ENCODE data around the gene GKN2. TPM values are rescaled to one million over a fixed set of nuclear protein-coding genes. Genes with fewer than 3 reads are reported as not detected.

The GKN2 gene
- total and polyA plus RNA-seq, 8 donors = 1.1 to 181 (median 1.6) TPM

DNA sequence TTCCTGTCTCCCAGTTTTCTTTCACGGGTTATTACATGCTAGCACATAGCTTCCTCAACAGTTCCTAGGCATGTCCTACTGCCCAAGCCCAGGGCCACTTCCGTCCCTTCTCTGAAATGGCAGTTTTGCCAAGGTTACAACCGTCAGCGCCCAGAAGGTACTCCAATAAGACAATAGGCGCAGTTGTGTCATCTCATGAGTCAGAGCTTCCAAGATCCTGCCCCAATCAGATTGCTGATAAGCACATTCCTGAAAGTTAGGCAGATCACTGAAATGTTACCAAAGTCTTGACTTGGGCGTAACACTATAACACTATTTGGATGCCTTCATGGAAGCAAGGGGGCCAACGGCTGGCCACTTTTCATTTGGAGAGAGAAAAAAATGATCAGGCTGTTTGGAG is 34.2 kb downstream of the GKN2 start:
- intact Hi-C loops (cut with DNase I) = loop anchor here in 1 of 2 donors (10.0 kb wide), 1 partner anchor 174 kb away; no protein-coding TSS in a partner anchor
- no peak for DNase-seq
- H3K4me1 ChIP-seq = no peaks in the 10 kb centered on the region
- H3K27me3 ChIP-seq = no peaks in the 10 kb centered on the region
- TF ChIP-seq, protein P1, sequence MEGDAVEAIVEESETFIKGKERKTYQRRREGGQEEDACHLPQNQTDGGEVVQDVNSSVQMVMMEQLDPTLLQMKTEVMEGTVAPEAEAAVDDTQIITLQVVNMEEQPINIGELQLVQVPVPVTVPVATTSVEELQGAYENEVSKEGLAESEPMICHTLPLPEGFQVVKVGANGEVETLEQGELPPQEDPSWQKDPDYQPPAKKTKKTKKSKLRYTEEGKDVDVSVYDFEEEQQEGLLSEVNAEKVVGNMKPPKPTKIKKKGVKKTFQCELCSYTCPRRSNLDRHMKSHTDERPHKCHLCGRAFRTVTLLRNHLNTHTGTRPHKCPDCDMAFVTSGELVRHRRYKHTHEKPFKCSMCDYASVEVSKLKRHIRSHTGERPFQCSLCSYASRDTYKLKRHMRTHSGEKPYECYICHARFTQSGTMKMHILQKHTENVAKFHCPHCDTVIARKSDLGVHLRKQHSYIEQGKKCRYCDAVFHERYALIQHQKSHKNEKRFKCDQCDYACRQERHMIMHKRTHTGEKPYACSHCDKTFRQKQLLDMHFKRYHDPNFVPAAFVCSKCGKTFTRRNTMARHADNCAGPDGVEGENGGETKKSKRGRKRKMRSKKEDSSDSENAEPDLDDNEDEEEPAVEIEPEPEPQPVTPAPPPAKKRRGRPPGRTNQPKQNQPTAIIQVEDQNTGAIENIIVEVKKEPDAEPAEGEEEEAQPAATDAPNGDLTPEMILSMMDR (IDR thresholded peaks at IDR 0.05) = no peak
- H3K27ac ChIP-seq = no peak overlapping the region
- H3K9me3 ChIP-seq = no peaks in the 10 kb centered on the region
- no peaks in the 10 kb centered on the region for H3K36me3 ChIP-seq
- no peak for ATAC-seq
- H3K4me3 ChIP-seq = no peak overlapping the region

DNA sequence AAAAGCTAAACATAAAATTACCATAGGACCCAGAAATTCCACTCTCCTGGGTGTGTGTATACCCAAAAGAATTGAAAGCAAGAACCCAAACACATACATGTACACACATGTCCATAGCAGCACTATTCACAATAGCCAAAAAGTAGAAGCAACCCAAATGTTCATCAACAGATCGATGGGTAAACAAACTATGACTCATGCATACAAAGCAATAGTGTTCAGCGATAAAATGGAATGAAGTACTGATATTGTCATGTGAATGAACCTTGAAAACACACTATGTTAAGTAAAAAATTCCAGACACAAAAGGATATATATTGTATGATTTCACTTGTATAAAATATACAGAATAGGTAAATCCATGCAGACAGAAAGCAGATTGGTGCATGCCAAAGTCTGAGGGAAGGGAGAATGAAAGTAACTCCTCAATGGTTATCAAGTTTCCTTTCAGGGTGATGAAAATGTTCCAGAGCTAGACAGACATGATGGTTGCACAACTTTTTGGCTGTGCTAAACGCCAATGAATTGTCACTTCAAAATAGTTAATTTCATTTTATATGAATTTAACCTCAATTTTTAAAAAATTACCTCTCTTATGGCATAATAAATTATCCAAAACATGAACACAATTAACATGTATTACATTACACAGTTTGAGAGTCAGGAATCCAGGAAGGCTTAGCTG is 35.5 kb downstream of the GKN2 start:
- H3K4me1 ChIP-seq = peaks cover 0 to 5% of the 10 kb centered on the region in 2 donors
- no peaks in the 10 kb centered on the region for H3K36me3 ChIP-seq
- TF ChIP-seq, protein P1 (IDR thresholded peaks at IDR 0.05) = no peak
- intact Hi-C loops (cut with DNase I) = loop anchor here in 1 of 2 donors (10.0 kb wide), 1 partner anchor 172 kb away; no protein-coding TSS in a partner anchor
- H3K27me3 ChIP-seq = no peaks in the 10 kb centered on the region
- ATAC-seq = no peak
- no peak overlapping the region for H3K27ac ChIP-seq
- H3K4me3 ChIP-seq = no peak overlapping the region
- DNase-seq = no peak
- no peaks in the 10 kb centered on the region for H3K9me3 ChIP-seq

DNA sequence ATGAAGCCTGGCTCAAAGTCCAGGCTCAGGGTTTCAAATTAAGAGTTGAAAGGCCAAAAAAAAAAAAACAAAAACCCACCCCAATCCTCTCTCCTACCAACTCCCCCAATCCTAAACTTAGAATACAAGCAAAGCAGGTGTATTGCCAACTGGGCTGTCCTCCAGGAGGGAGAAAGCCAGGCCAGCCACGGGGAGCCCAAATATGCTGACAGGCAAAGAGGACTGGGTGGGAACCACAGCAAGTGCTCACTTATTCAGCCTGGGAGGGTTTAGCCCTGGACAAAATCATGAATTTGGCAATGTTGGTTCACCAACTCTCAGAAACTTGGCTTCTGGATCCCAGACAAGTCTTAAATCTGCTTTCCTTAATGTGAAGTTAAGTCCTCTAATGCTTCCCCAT is 36.5 kb downstream of the GKN2 start:
- Histone ChIP-seq H3K27me3 (no peaks in the 10 kb centered on the region), H3K36me3 (no peaks in the 10 kb centered on the region), H3K4me3 (no peak overlapping the region), H3K27ac (no peak overlapping the region), H3K9me3 (no peaks in the 10 kb centered on the region), H3K4me1 (peaks cover 0 to 5% of the 10 kb centered on the region in 2 donors)
- DNase-seq (no peak), ATAC-seq (no peak)
- TF ChIP-seq, protein P1 (IDR thresholded peaks at IDR 0.05) = no peak
- intact Hi-C loops (cut with DNase I) = loop anchor here in 1 of 2 donors (10.0 kb wide), 1 partner anchor 171 kb away; no protein-coding TSS in a partner anchor

DNA sequence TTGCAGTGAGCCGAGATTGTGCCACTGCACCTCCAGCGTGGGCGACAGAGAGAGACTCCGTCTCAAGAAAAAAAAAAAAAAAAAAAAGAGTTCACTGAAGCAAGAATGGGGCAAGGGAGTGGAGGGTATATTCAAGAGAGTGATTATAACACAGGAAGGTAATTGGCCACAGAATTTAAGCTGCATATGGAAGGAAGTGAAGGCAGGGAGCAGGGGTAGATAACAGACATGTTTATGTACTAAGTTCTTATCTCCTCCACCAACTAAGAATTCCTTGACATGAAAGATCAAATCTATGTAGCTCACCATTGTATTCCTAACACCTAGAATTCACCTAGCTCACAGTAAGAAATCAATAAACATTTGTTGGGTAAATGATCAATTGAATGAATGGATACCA is 37.3 kb downstream of the GKN2 start:
- DNase-seq (no peak), ATAC-seq (no peak)
- Histone ChIP-seq H3K27ac (no peak overlapping the region), H3K9me3 (no peaks in the 10 kb centered on the region), H3K4me1 (peaks cover 0 to 5% of the 10 kb centered on the region in 2 donors), H3K27me3 (no peaks in the 10 kb centered on the region), H3K36me3 (no peaks in the 10 kb centered on the region), H3K4me3 (no peak overlapping the region)
- intact Hi-C loops (cut with DNase I) = loop anchor here in 1 of 2 donors (10.0 kb wide), 1 partner anchor 171 kb away; no protein-coding TSS in a partner anchor
- TF ChIP-seq, protein P1 (IDR thresholded peaks at IDR 0.05) = no peak

DNA sequence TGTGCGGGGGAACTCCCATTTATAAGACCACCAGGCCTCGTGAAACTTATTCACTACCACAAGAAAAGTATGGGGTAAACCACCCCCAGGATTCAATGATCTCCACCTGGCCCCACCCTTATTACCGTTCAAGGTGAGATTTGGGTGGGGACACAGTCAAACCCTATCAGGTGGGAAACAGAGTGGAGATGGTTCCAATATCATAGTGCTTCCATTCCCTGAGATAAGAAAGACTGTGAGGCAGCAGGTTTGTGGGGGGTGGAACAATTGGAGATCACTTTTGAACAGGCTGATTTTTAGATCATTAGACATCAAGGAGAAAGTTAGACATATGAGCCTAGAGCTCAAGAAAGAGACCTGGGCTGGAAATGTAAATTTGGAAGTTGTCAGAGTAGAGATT is 39.3 kb downstream of the GKN2 start:
- TF ChIP-seq, protein P1 (IDR thresholded peaks at IDR 0.05) = no peak
- no peaks in the 10 kb centered on the region for H3K27me3 ChIP-seq
- peaks cover 4 to 21% of the 10 kb centered on the region in 2 donors for H3K4me1 ChIP-seq
- ATAC-seq (no peak), DNase-seq (no peak)
- H3K9me3 ChIP-seq = no peaks in the 10 kb centered on the region
- no peaks in the 10 kb centered on the region for H3K36me3 ChIP-seq
- intact Hi-C loops (cut with DNase I) = loop anchor here in 1 of 2 donors (5.0 to 10.0 kb wide), 2 partner anchors 76 to 169 kb away; no protein-coding TSS in a partner anchor
- H3K4me3 ChIP-seq = no peak overlapping the region
- H3K27ac ChIP-seq = no peak overlapping the region
